ENCODE results near the gene ATP5F1D. TPM values are rescaled to one million over a fixed set of nuclear protein-coding genes. Genes with fewer than 3 reads are reported as not detected.
"Not testable (repeated sequence)": the region's sequence is repeated elsewhere in the genome, so short reads cannot be mapped to it uniquely, and the experiment has no call there.

ATP5F1D gene
- total and polyA plus RNA-seq, 11 donors: 201 to 1,034 (median 459) TPM

- peak; percentile 22 to 30 (median 26) for ATAC-seq
- no peak for TF ChIP-seq POLR2A (IDR thresholded peaks at IDR 0.05)
- TF ChIP-seq, protein P1, sequence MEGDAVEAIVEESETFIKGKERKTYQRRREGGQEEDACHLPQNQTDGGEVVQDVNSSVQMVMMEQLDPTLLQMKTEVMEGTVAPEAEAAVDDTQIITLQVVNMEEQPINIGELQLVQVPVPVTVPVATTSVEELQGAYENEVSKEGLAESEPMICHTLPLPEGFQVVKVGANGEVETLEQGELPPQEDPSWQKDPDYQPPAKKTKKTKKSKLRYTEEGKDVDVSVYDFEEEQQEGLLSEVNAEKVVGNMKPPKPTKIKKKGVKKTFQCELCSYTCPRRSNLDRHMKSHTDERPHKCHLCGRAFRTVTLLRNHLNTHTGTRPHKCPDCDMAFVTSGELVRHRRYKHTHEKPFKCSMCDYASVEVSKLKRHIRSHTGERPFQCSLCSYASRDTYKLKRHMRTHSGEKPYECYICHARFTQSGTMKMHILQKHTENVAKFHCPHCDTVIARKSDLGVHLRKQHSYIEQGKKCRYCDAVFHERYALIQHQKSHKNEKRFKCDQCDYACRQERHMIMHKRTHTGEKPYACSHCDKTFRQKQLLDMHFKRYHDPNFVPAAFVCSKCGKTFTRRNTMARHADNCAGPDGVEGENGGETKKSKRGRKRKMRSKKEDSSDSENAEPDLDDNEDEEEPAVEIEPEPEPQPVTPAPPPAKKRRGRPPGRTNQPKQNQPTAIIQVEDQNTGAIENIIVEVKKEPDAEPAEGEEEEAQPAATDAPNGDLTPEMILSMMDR (IDR thresholded peaks at IDR 0.05): peak in 1 of 12 donors; percentile 1
- H3K4me1 ChIP-seq: peaks cover 15 to 80% (median 70%) of the 10 kb centered on the region in 12 donors
- H3K36me3 ChIP-seq: peaks cover 0 to 5% (median 1%) of the 10 kb centered on the region in 9 donors
- H3K27ac ChIP-seq: peak overlapping the region; percentile 91 to 100 (median 99)
- H3K9me3 ChIP-seq: no peaks in the 10 kb centered on the region
- intact Hi-C loops (cut with DNase I): loop anchor here (1.0 to 10.0 kb wide), 5 partner anchors 21 to 320 kb away; partner anchors contain the start of gene ARID3A (in 1 of the 10)
- WGBS, 4 donors: 12 to 22% (median 16%) methylated on average over 8 to 31 of the region's 31 CpGs
- peak; percentile 80 to 92 (median 91) for DNase-seq
- peak overlapping the region in 9 of 12 donors; percentile 3 to 97 (median 34) for H3K4me3 ChIP-seq
- no peaks in the 10 kb centered on the region for H3K27me3 ChIP-seq
Measured at GRCh38 chr19:1244693-1245451, 3.3 kb downstream of the ATP5F1D start.

DNA sequence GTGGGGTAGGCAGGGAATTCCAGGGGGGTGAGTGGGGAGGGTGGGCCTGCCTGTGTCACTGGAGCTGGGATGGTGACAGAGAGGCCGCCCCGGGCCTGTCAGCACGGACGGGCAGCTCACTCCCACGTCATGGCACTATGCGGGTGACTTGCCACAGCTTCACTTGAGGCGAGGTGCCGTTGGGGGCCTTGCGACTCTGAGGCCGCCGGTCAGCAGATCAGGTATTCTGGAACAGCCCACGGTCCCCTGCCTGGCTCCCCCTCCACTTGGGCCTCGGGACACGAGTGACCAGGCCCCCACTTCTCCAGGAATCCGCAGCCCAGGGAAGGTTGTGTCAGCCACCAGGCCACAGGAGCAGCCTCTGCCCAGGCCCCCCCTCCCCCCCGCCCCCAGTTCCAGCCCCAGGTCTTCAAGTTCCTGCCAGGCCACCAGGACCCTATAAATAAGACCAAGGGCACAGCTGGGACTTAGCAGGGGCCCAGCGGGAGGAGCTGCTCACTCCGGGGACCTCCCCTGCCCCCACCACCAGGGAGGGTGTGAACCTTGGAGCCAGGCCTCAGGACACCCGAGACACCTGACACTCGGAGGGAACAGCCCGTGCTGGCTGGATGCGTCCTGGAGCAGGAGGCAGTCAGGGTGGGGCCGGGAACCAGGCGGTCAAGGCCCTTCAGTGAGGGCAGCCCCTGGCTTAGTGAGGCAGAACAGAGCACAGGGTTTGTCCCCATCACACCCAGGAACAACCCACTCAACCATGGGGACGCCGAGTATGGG is 4.1 kb downstream of the ATP5F1D start:
- intact Hi-C loops (cut with DNase I): loop anchor here in 2 of 10 donors (2.0 to 10.0 kb wide), 2 partner anchors 21 to 321 kb away; partner anchors contain the start of gene ARID3A (in 1 of the 2)
- peak overlapping the region; percentile 91 to 100 (median 99) for H3K27ac ChIP-seq
- peak overlapping the region in 4 of 12 donors; percentile 9 to 97 (median 44) for H3K4me3 ChIP-seq
- 33 to 49% (median 45%) methylated on average over 18 to 26 of the region's 26 CpGs for WGBS, 4 donors
- no peaks in the 10 kb centered on the region for H3K27me3 ChIP-seq
- no peaks in the 10 kb centered on the region for H3K9me3 ChIP-seq
- H3K4me1 ChIP-seq: peaks cover 15 to 72% (median 65%) of the 10 kb centered on the region in 12 donors
- peaks cover 0 to 12% (median 4%) of the 10 kb centered on the region in 9 donors for H3K36me3 ChIP-seq
- DNase-seq: peak; percentile 82 to 95 (median 86)
- ATAC-seq: peak; percentile 35 to 52 (median 49)
- TF ChIP-seq, protein P1 (IDR thresholded peaks at IDR 0.05): no peak
- TF ChIP-seq POLR2A (IDR thresholded peaks at IDR 0.05): peak in 1 of 2 donors; percentile 51

DNA sequence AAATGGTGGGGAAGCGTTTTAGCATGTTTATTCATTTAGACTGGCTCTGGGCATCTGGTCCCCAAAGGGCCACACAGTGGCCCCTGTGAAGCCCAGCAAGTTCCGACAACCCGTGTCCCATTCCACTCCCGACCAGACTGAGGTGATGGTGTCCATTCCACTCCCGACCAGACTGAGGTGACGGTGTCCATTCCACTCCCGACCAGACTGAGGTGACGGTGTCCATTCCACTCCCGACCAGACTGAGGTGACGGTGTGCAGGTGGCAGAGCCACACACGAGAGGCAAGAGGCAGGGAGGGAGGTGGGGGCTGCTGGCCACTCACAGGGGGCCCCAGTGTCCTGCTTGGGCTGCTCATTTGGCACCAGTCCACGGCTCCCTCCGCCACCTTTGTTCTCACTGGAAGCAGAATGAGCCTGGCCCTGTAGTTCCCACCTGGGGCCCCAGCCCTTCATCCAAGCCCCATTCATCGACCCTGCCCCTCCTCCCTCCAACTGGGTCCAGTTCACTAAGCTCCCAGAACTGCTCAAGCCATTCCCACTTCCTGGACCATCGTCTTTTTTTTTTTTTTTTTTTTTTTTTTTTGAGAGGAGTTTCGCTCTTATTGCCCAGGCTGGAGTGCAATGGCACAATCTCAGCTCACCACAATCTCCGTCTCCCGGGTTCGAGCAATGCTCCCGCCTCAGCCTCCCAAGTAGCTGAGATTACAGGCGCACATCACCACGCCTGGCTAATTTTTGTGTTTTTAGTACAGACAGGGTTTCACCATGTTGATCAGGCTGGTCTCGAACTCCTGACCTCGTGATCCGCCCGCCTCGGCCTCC is 4.9 kb downstream of the ATP5F1D start:
- not testable (repeated sequence) for H3K27me3 ChIP-seq, ATAC-seq, H3K9me3 ChIP-seq
- Histone ChIP-seq H3K27ac (peak overlapping the region; percentile 74 to 100 (median 99)), H3K4me3 (peak overlapping the region in 1 of 12 donors; percentile 0), H3K36me3 (peaks cover 0 to 16% (median 8%) of the 10 kb centered on the region in 9 donors), H3K4me1 (peaks cover 10 to 72% (median 59%) of the 10 kb centered on the region in 12 donors)
- DNase-seq: peak in 3 of 5 donors; percentile 39 to 72 (median 54)
- WGBS, 4 donors: 60 to 68% (median 64%) methylated on average over 25 to 27 of the region's 27 CpGs
- intact Hi-C loops (cut with DNase I): loop anchor here in 1 of 10 donors (10.0 kb wide), 1 partner anchor 322 kb away; the partner anchor contains the start of gene ARID3A

DNA sequence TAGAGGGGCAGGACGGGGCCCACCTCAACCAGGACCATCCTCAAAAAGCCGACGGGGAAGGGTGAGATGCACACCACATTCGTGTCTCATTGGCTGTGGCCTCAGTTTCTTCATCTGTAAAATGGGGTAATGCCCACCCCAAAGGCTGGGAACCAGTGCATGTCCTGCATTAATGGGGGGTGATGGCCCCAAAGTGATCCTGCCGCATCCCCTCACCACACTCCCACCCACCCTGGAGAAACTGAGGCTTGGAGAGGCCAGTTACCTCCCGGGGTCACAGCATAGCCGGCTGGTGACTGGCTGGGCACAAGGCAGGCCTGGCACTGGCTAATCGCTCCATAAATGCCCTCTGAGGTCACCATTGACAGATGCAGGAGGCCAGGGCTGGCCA is 6.2 kb downstream of the ATP5F1D start:
- H3K27me3 ChIP-seq: no peaks in the 10 kb centered on the region
- TF ChIP-seq POLR2A (IDR thresholded peaks at IDR 0.05): no peak
- H3K4me3 ChIP-seq: peak overlapping the region in 11 of 12 donors; percentile 43 to 97 (median 83)
- ATAC-seq: no peak
- 63 to 94% (median 65%) methylated on average over 5 to 8 of the region's 8 CpGs for WGBS, 4 donors
- DNase-seq: peak in 1 of 5 donors; percentile 85
- H3K4me1 ChIP-seq: peaks cover 10 to 75% (median 60%) of the 10 kb centered on the region in 12 donors
- H3K27ac ChIP-seq: peak overlapping the region; percentile 96 to 100 (median 100)
- H3K36me3 ChIP-seq: peaks cover 0 to 22% (median 14%) of the 10 kb centered on the region in 9 donors
- no peaks in the 10 kb centered on the region for H3K9me3 ChIP-seq
- intact Hi-C loops (cut with DNase I): loop anchor here in 1 of 10 donors (1.0 to 10.0 kb wide), 2 partner anchors 22 to 323 kb away; partner anchors contain the start of genes ARID3A and CIRBP
